Caco-2 (cell line): ENCODE measurements around the gene DNAJC19. TPM values are rescaled to one million over a fixed set of nuclear protein-coding genes. Genes with fewer than 3 reads are reported as not detected.

Experiments used
- BruUV-seq: library from RNA; stranded (reverse); fragments of 400-500 nt; replicated peaks from 2 replicates; lab custom pipeline; 2021; lab: Mats Ljungman, UMichigan
- CTCF ChIA-PET: fragments of 300-600 bp; sonication (Branson Sonifier 250); formaldehyde crosslinking; loops from one replicate; lab custom pipeline; 2022; ENCODE audit warnings: antibody characterized with exemption; lab: Charles Lee
- POLR2A ChIA-PET: fragments of 300-600 bp; sonication (Branson Sonifier 250); formaldehyde crosslinking; loops from one replicate; lab custom pipeline; 2022; ENCODE audit warnings: antibody characterized with exemption; lab: Charles Lee
- DNase-seq, 2 experiments: peaks; one replicate each; pipeline versions ENCODE4 v3.0.0 to v3.0.0-alpha.2; 2020 to 2022
- H3K27me3 ChIP-seq: replicated peaks from 2 replicates; pipeline ENCODE4 v1.6.0; 2011; ENCODE audit warnings: low read length; ENCODE audit not compliant: control insufficient read depth, insufficient read depth
- H3K36me3 ChIP-seq: 2 replicates; pipeline ENCODE4 v1.5.1; 2011; ENCODE audit warnings: low read length; ENCODE audit not compliant: control insufficient read depth, insufficient read depth
- H3K4me1 ChIP-seq: fragments of 250-450 bp; sonication (Bioruptor Pico); 2 replicates; pipeline ENCODE4 v1.5.1; 2020; ENCODE audit warnings: mild to moderate bottlenecking
- H3K4me3 ChIP-seq: 2 replicates; pipeline ENCODE4 v1.5.1; 2011; ENCODE audit warnings: low read depth, mild to moderate bottlenecking, control low read depth, low read length
- H3K9me3 ChIP-seq: fragments of 250-450 bp; sonication (Bioruptor Pico); 2 replicates; pipeline ENCODE4 v1.5.1; 2020; ENCODE audit warnings: mild to moderate bottlenecking, moderate library complexity
- H3K27ac Mint-ChIP-seq: one replicate; pipeline ENCODE4 v1.8.0; 2022; ENCODE audit warnings: mixed read lengths; ENCODE audit not compliant: unreplicated experiment
- H3K27me3 Mint-ChIP-seq: one replicate; pipeline ENCODE4 v1.8.0; 2022; ENCODE audit warnings: mixed read lengths; ENCODE audit not compliant: insufficient read depth, unreplicated experiment
- H3K36me3 Mint-ChIP-seq: one replicate; pipeline ENCODE4 v1.8.0; 2022; ENCODE audit warnings: mild to moderate bottlenecking, mixed read lengths; ENCODE audit not compliant: insufficient read depth, unreplicated experiment
- H3K4me1 Mint-ChIP-seq: one replicate; pipeline ENCODE4 v1.8.0; 2022; ENCODE audit warnings: low read depth, mixed read lengths; ENCODE audit not compliant: unreplicated experiment
- H3K4me3 Mint-ChIP-seq: one replicate; pipeline ENCODE4 v1.8.0; 2022; ENCODE audit warnings: mild to moderate bottlenecking, moderate library complexity, mixed read lengths; ENCODE audit not compliant: unreplicated experiment
- H3K9me3 Mint-ChIP-seq: one replicate; pipeline ENCODE4 v1.8.0; 2022; ENCODE audit warnings: mixed read lengths; ENCODE audit not compliant: unreplicated experiment
- intact Hi-C: fragments of 100-400 bp; cut with micrococcal nuclease; formaldehyde crosslinking; loops from one replicate; pipeline ENCODE4 v1.10.0; 2022; ENCODE audit not compliant: unreplicated experiment
- total RNA-seq: library from RNA; stranded (reverse); gene quantifications from 2 replicates; pipeline ENCODE4 v1.2.3, GENCODE V29; 2022
- TF ChIP-seq, protein P1 (sequence below), 2 experiments: fragments of 200-600 bp in 1 of 2; IDR thresholded peaks; 1 replicate in 1 of 2; 2 replicates in 1 of 2; pipeline versions ENCODE4 v1.5.1 to v1.8.0; 2011 to 2022; ENCODE audit warnings: antibody characterized with exemption in 1 of 2, control low read depth in 1 of 2, inconsistent platforms in 1 of 2, low read depth in 1 of 2, low read length in 1 of 2, mild to moderate bottlenecking in 1 of 2, moderate library complexity in 1 of 2; ENCODE audit not compliant: insufficient read depth in 1 of 2, severe bottlenecking in 1 of 2, unreplicated experiment in 1 of 2

The DNAJC19 gene
- total RNA-seq, 1 experiment from 2014 or later = 71.8 TPM

DNA sequence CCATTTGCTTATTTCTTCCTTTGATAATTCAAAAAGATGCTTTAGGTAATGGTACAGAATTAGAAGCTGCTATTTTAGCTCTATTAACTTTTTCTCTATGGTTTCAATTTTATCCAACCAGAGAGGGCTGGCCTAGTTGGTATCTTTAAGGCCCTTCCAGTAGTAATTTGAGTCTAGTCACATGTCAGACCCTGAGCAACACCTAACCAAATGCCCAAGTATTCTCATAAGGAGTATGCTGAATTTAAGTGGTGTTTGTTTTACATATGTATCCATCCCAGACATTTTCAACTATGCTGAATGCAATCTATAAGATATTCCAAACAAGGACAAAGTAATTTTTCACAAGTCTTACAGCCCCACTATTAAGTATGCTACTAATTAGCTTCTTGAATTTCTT lies 9.6 kb downstream of the DNAJC19 start:
- Mint-ChIP-seq H3K9me3 (no peaks in the 10 kb centered on the region), H3K4me3 (no peak overlapping the region), H3K4me1 (no peaks in the 10 kb centered on the region), H3K36me3 (peaks cover 24% of the 10 kb centered on the region), H3K27me3 (no peaks in the 10 kb centered on the region), H3K27ac (no peak overlapping the region)
- CTCF ChIA-PET = no interaction called here
- Histone ChIP-seq H3K4me3 (no peak overlapping the region), H3K9me3 (no peaks in the 10 kb centered on the region), H3K36me3 (no peaks in the 10 kb centered on the region; the same call in 1 of the 2 replicates), H3K27me3 (no peaks in the 10 kb centered on the region), H3K4me1 (peaks cover 4% of the 10 kb centered on the region; the same call in 1 of the 2 replicates)
- TF ChIP-seq, protein P1, sequence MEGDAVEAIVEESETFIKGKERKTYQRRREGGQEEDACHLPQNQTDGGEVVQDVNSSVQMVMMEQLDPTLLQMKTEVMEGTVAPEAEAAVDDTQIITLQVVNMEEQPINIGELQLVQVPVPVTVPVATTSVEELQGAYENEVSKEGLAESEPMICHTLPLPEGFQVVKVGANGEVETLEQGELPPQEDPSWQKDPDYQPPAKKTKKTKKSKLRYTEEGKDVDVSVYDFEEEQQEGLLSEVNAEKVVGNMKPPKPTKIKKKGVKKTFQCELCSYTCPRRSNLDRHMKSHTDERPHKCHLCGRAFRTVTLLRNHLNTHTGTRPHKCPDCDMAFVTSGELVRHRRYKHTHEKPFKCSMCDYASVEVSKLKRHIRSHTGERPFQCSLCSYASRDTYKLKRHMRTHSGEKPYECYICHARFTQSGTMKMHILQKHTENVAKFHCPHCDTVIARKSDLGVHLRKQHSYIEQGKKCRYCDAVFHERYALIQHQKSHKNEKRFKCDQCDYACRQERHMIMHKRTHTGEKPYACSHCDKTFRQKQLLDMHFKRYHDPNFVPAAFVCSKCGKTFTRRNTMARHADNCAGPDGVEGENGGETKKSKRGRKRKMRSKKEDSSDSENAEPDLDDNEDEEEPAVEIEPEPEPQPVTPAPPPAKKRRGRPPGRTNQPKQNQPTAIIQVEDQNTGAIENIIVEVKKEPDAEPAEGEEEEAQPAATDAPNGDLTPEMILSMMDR (IDR thresholded peaks at IDR 0.05; ENCODE audit: insufficient read depth in 1 of 2, low read depth in 1 of 2, low read length in 1 of 2, severe bottlenecking in 1 of 2, unreplicated experiment in 1 of 2) = no peak
- DNase-seq = no peak
- POLR2A ChIA-PET = no interaction called here
- intact Hi-C loops = loop anchor here (10.0 kb wide), 1 partner anchor 175 kb away; no protein-coding TSS in a partner anchor
- no TSS peak for BruUV-seq

DNA sequence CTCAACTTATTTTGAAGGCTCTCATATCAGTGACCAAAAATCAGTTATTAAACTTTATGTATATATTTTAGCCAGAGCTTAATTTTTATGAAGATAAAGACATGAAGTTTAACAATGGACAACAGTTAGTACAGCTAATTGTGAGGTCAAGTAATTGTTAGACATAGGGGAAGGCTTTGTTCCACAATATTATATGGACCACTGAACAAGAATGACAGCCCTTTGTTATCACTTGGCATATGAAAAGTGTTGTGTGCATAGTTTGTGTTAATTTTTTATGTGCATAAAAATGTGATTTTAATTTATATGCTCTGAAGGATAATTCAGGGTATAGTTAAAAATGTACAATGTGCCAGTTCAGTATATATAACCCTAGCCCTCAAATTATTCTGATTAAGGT lies 12.0 kb downstream of the DNAJC19 start:
- no peak overlapping the region for H3K27ac Mint-ChIP-seq
- no peaks in the 10 kb centered on the region for H3K27me3 Mint-ChIP-seq
- Histone ChIP-seq H3K27me3 (no peaks in the 10 kb centered on the region), H3K4me3 (no peak overlapping the region), H3K36me3 (no peaks in the 10 kb centered on the region), H3K4me1 (peaks cover 4% of the 10 kb centered on the region; the same call in 1 of the 2 replicates), H3K9me3 (no peaks in the 10 kb centered on the region)
- BruUV-seq = no TSS peak
- TF ChIP-seq, protein P1 (IDR thresholded peaks at IDR 0.05; ENCODE audit: insufficient read depth in 1 of 2, low read depth in 1 of 2, low read length in 1 of 2, severe bottlenecking in 1 of 2, unreplicated experiment in 1 of 2) = no peak
- intact Hi-C loops = no loop called here
- POLR2A ChIA-PET = no interaction called here
- CTCF ChIA-PET = no interaction called here
- H3K36me3 Mint-ChIP-seq = peaks cover 31% of the 10 kb centered on the region
- H3K4me1 Mint-ChIP-seq = no peaks in the 10 kb centered on the region
- no peaks in the 10 kb centered on the region for H3K9me3 Mint-ChIP-seq
- H3K4me3 Mint-ChIP-seq = no peak overlapping the region
- no peak for DNase-seq

DNA sequence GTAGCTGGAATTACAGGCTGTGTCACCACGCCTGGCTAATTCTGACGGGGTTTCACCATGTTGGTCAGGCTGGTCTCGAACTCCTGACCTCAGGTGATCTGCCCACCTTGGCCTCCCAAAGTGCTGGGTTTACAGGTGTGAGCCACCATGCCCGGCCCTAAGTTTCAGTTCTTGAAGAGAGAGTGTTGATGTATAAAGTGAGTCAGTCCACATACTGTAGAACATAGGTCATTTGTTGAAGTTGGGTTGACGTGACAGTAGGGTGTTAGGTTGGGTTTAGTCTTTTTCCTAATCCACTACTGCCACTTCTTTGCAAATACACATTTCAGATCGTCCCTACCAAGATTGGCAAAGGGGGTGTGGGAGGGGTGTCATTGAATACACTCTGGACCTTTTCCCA lies 15.2 kb downstream of the DNAJC19 start:
- no TSS peak for BruUV-seq
- H3K27me3 Mint-ChIP-seq = no peaks in the 10 kb centered on the region
- POLR2A ChIA-PET = no interaction called here

More for the DNA sequence above, 15.2 kb downstream of the DNAJC19 start:
- intact Hi-C loops = no loop called here
- Mint-ChIP-seq H3K27ac (no peak overlapping the region), H3K36me3 (peaks cover 45% of the 10 kb centered on the region), H3K4me3 (no peak overlapping the region), H3K9me3 (no peaks in the 10 kb centered on the region), H3K4me1 (no peaks in the 10 kb centered on the region)
- Histone ChIP-seq H3K36me3 (no peaks in the 10 kb centered on the region), H3K27me3 (no peaks in the 10 kb centered on the region), H3K4me1 (no peaks in the 10 kb centered on the region), H3K4me3 (no peak overlapping the region), H3K9me3 (no peaks in the 10 kb centered on the region)
- DNase-seq = no peak
- TF ChIP-seq, protein P1 (IDR thresholded peaks at IDR 0.05; ENCODE audit: insufficient read depth in 1 of 2, low read depth in 1 of 2, low read length in 1 of 2, severe bottlenecking in 1 of 2, unreplicated experiment in 1 of 2) = no peak
- CTCF ChIA-PET = no interaction called here
